ENCODE data around the gene RPP25L.

Gene RPP25L

DNA sequence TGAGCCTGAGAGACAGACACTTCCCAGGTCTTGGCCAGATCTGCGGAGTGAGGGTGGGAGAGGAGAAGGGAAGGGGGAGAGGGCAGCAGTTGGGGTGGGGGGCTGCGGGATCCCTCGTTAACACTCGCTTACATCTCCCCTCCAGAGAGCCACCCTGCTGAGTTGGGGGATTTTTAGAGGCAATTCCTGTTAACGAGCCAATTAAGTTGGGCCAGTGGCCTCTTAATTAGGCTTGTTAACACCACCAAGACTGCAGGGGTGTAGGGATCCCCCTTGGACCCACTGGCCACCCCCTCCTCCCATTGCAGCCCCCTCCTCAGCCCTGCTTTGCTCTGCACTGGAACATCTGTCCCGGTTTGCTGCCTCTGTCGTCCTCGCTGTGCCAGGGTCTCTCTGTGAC is 46.0 kb downstream of the RPP25L start:
- Histone ChIP-seq H3K9me3 (ENCODE audit: control insufficient read depth, insufficient read depth, low read length) (no peaks in the 10 kb centered on the region), H3K36me3 (ENCODE audit: insufficient read depth, low read length) (peaks cover 3% of the 10 kb centered on the region; the same call in 1 of the 2 replicates), H3K4me1 (ENCODE audit: insufficient read depth, low read length) (peaks cover 20% of the 10 kb centered on the region; the same call in 1 of the 2 replicates), H3K9ac (ENCODE audit: low read depth, low read length) (no peak overlapping the region)

DNA sequence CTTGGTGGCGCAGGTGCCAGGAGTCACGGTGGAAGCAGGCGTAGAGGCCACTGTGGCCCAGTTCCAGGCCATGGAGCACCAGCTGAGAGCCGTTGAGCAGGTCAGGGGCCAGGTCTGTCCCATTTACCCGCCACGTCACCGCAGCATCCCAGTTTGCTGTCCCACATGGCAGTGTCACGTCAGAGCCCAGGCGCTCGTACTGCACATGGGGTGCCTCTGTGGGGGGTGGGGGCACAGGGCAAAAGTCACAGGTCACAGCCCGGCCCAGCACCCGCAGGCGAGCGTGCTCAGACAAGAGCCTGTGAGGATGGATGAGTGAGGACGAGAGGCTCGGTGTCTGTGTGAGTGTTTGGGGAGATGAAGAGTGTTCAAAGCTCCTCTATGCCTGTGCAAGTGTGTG is 47.3 kb downstream of the RPP25L start:
- peaks cover 3% of the 10 kb centered on the region; the same call in 1 of the 2 replicates for H3K36me3 ChIP-seq (ENCODE audit: insufficient read depth, low read length)
- peaks cover 22% of the 10 kb centered on the region for H3K4me1 ChIP-seq (ENCODE audit: insufficient read depth, low read length)
- H3K9ac ChIP-seq (ENCODE audit: low read depth, low read length): no peak overlapping the region
- no peaks in the 10 kb centered on the region for H3K9me3 ChIP-seq (ENCODE audit: control insufficient read depth, insufficient read depth, low read length)

DNA sequence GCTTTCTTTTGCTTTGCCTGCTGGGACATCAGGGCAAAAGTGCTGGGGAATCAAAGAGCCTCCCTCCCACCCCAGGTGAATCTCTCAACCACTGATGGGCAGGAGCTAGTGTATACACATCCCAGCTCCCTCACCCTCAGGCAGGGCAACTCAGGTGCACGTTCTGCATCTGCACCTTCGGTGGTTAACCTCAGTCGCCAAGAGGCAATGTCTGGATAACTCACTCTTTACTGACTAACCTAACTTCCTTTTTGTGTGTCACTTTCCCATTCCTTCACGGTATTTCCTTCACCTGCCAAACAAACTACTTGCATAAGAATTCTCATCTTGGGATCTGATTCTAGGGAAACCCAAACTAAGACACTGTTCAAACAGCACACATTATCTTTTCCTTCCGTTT is 48.6 kb downstream of the RPP25L start:
- H3K9me3 ChIP-seq (ENCODE audit: control insufficient read depth, insufficient read depth, low read length): no peaks in the 10 kb centered on the region
- peaks cover 3% of the 10 kb centered on the region; the same call in 1 of the 2 replicates for H3K36me3 ChIP-seq (ENCODE audit: insufficient read depth, low read length)

DNA sequence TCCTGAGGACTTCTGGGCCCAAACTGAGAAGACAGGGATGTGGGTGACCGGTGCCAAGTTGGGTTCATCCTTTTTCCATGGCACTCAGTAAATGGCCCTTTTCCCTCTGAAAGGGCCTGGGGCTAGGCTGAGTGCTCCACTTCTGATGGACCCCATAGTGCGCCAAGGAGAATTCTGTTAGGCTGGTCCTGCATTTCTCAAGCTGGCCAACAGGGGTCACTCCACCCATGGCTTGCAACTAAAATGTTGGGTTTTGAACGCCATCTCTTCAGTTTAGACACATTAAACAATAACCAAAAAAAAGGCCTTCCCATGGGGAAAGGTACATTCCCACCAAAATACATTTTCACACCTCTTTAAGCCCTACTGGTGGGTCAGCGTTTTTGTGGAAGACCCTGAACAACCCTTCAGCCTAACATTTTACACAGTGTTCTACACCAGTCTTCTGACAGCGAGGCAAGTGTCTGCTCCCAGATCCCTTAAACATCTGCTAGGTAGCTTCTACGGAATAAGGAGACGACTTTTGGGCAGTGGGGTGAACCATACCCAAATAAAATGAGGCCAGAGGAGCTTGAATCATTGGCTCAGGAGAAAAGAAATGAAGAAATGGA is 49.7 kb downstream of the RPP25L start:
- Histone ChIP-seq H3K9me3 (ENCODE audit: control insufficient read depth, insufficient read depth, low read length) (no peaks in the 10 kb centered on the region), H3K9ac (ENCODE audit: low read depth, low read length) (no peak overlapping the region), H3K36me3 (ENCODE audit: insufficient read depth, low read length) (peaks cover 3% of the 10 kb centered on the region; the same call in 1 of the 2 replicates), H3K4me1 (ENCODE audit: insufficient read depth, low read length) (peaks cover 22% of the 10 kb centered on the region)

More for the DNA sequence above, 48.6 kb downstream of the RPP25L start:
- Histone ChIP-seq H3K4me1 (ENCODE audit: insufficient read depth, low read length) (peaks cover 22% of the 10 kb centered on the region), H3K9ac (ENCODE audit: low read depth, low read length) (no peak overlapping the region)

DNA sequence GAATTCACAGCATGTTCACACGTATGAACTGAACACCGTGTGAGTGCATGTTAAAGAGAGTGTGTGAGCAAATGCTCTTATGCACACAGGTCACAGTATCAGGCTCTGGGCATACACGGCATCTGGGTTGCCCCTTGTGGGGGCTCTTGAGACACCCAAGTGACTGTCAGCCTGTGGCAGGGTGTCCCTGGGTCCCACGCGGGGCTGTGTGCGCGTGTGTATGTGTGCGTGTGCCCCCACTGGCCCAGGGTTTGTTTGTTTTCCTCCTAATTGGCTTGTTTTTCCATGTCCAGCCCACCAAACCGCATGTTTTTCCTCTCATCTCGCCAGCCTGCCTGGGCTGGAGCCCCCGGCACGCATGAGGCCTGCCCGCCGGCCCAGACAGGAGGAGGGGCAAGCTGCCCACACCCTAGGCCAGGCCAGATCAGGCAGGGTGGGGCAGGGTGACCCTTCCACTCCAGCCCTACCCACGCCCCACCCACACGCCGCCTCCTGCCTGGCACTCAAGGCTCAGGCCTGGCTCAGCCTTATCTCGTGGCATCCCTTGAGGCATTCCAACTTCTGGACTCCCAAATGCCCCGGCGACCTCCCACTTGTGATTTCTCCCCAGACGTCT is 51.2 kb downstream of the RPP25L start:
- Histone ChIP-seq H3K36me3 (ENCODE audit: insufficient read depth, low read length) (peaks cover 3% of the 10 kb centered on the region; the same call in 1 of the 2 replicates), H3K9ac (ENCODE audit: low read depth, low read length) (no peak overlapping the region), H3K4me1 (ENCODE audit: insufficient read depth, low read length) (peaks cover 17% of the 10 kb centered on the region), H3K9me3 (ENCODE audit: control insufficient read depth, insufficient read depth, low read length) (no peaks in the 10 kb centered on the region)

All from ES-I3 (cell line).